Spinal cord (tissue), 10 donors: ENCODE data around the gene ATP13A1. TPM values are rescaled to one million over a fixed set of nuclear protein-coding genes. Genes with fewer than 3 reads are reported as not detected.
A peak's percentile ranks its signal among the peaks of the same experiment; 100 is the strongest.
"Not testable (repeated sequence)": the region's sequence is repeated elsewhere in the genome, so short reads cannot be mapped to it uniquely, and the experiment has no call there.

Experiments used
- DNase-seq, 6 donors: peaks; one replicate each; pipeline versions ENCODE4 v3.0.0 to v3.0.0-alpha.2; 2013 to 2015; ENCODE audit warnings: low spot score in 6 of 6, low read depth in 4 of 6
- H3K27ac ChIP-seq: one replicate; pipeline ENCODE4 v1.5.1; 2013; ENCODE audit warnings: low read depth, low read length, control low read depth
- H3K27me3 ChIP-seq: one replicate; pipeline ENCODE4 v1.6.1; 2013; ENCODE audit warnings: low read length; ENCODE audit not compliant: control insufficient read depth, insufficient read depth
- H3K36me3 ChIP-seq: one replicate; pipeline ENCODE4 v1.6.1; 2013; ENCODE audit warnings: low read length; ENCODE audit not compliant: control insufficient read depth, insufficient read depth
- H3K4me1 ChIP-seq: one replicate; pipeline ENCODE4 v1.6.1; 2013; ENCODE audit warnings: low read length; ENCODE audit not compliant: control insufficient read depth, insufficient read depth
- H3K4me3 ChIP-seq: one replicate; pipeline ENCODE4 v1.5.1; 2013; ENCODE audit warnings: low read depth, low read length, control low read depth
- H3K9me3 ChIP-seq: one replicate; pipeline ENCODE4 v1.6.1; 2013; ENCODE audit warnings: low read length; ENCODE audit not compliant: control insufficient read depth, insufficient read depth
- WGBS: methylation state at CpG from one replicate; pipeline ENCODE4 v1.1.5; 2013; ENCODE audit warnings: missing lambda C conversion rate; ENCODE audit not compliant: insufficient coverage; 5-methylcytosine and 5-hydroxymethylcytosine counted together
- polyA plus RNA-seq, 2 donors: library from polyadenylated mRNA; unstranded; fragments of 120-200 nt; gene quantifications; one replicate each; pipeline ENCODE4 v1.2.1, GENCODE V29; 2013; ENCODE audit not compliant: insufficient read length in 2 of 2
- total RNA-seq, 2 donors: library from RNA; depleted of rRNA in 1 of 2; stranded (reverse); fragments of 120-200 nt in 1 of 2; fragments of >200 nt in 1 of 2; gene quantifications; one replicate each; pipeline versions ENCODE4 v1.2.3 to v1.2.4, GENCODE V29; 2013 to 2014
- donor health status: healthy.

ATP13A1 gene
- total and polyA plus RNA-seq, 4 donors: 21.3 to 82.2 (median 50.8) TPM

DNA sequence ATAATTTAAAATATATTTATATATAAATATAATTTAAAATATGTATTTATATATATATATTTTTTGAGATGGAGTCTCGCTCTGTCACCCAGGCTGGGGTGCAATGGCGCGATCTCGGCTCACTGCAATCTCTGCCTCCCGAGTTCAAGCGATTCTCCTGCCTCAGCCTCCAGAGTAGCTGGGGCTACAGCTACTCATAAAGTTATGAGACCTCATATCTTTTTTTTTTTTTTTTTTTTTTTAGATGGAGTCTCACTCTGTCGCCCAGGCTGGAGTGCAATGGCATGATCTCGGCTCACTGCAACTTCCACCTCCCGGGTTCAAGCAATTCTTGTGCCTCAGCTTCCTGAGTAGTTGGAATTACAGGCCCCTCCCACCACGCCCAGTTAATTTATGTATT is 25.5 kb upstream of the ATP13A1 start:
- WGBS: 100% methylated on average over 1 of the region's 10 CpGs
- H3K9me3 ChIP-seq, H3K27me3 ChIP-seq, H3K4me3 ChIP-seq, H3K36me3 ChIP-seq, H3K4me1 ChIP-seq, H3K27ac ChIP-seq, DNase-seq: not testable (repeated sequence)

DNA sequence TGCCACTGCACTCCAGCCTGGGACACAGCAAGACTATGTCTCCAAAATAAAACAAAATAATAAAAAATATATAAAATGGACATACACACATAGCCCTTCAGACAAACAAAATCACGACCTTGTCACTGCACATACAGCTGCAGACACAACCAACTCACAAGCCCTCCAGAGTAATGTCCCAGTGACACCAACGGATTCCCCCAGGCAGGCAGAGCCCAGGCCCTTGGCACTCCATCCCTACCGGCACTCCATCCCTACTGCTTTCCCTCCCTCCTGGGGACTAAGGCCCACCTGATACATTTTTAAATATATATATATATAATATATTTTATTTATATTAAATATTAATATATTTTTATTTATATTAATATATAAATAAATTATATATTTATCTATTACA is 23.6 kb upstream of the ATP13A1 start:
- no CpG with 5 or more reads among the region's 3 CpGs for WGBS
- peaks cover 2% of the 10 kb centered on the region for H3K9me3 ChIP-seq
- no peak overlapping the region for H3K27ac ChIP-seq
- no peaks in the 10 kb centered on the region for H3K4me1 ChIP-seq
- peaks cover 2% of the 10 kb centered on the region for H3K36me3 ChIP-seq
- H3K4me3 ChIP-seq: no peak overlapping the region
- peak in 1 of 6 donors; percentile 22 for DNase-seq
- H3K27me3 ChIP-seq: no peaks in the 10 kb centered on the region

DNA sequence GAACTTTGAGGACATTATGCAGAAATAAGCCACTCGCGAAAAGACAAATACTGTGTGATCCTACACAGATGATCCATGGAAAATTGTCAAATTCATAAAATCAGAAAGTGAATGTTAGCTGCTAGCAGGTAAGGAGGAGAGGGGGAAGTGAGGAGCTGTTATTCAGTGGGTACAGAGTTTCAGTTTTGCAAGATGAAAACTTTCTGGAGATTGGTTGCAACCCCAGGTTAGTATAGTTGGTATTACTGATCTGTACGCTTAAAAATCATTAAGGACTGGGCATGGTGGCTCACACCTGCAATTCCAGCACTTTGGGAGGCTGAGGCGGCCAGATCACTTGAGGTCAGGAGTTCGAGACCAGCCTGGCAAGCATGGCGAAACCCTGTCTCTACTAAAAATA is 23.1 kb upstream of the ATP13A1 start:
- Histone ChIP-seq H3K27ac (no peak overlapping the region), H3K4me1 (no peaks in the 10 kb centered on the region), H3K27me3 (no peaks in the 10 kb centered on the region), H3K9me3 (peaks cover 2% of the 10 kb centered on the region), H3K36me3 (peaks cover 2% of the 10 kb centered on the region), H3K4me3 (no peak overlapping the region)
- DNase-seq: no peak
- 100% methylated on average over 3 of the region's 6 CpGs for WGBS

DNA sequence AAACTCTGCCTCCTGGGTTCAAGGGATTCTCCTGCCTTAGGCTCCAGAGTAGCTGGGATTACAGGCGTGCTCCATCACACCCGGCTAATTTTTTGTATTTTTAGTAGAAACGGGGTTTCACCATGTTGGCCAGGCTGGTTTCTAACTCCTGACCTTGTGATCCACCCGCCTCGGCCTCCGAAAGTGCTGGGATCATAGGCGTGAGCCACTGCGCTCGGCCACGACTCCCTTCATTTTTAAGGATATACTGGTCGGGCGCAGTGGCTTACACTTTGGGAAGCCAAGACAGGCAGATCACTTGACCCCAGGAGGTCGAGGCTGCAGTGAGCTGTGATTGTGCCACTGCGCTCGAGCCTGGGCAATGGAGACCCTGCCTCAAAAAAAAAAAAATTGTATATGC is 22.6 kb upstream of the ATP13A1 start:
- not testable (repeated sequence) for H3K4me1 ChIP-seq, H3K27me3 ChIP-seq, H3K4me3 ChIP-seq, H3K36me3 ChIP-seq, H3K27ac ChIP-seq, DNase-seq, H3K9me3 ChIP-seq
- WGBS: 96% methylated on average over 12 of the region's 15 CpGs

DNA sequence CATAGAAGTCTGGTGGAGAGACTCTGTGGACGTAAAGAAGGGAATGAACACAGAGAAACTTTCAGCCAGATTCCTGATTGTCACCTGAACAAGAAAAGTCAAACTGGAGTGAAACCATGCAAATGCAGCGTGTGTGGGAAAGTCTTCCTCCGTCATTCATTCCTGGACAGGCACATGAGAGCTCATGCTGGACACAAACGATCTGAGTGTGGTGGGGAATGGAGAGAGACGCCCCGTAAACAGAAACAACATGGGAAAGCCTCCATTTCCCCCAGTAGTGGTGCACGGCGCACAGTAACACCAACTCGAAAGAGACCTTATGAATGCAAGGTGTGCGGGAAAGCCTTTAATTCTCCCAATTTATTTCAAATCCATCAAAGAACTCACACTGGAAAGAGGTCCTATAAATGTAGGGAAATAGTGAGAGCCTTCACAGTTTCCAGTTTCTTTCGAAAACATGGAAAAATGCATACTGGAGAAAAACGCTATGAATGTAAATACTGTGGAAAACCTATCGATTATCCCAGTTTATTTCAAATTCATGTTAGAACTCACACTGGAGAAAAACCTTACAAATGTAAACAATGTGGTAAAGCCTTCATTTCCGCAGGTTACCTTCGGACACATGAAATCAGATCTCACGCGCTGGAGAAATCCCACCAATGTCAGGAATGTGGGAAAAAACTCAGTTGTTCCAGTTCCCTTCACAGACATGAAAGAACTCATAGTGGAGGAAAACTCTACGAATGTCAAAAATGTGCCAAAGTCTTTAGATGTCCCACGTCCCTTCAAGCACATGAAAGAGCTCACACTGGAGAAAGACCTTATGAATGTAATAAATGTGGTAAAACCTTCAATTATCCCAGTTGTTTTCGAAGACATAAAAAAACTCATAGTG is 15.9 kb upstream of the ATP13A1 start:
- Histone ChIP-seq H3K4me3 (no peak overlapping the region), H3K4me1 (no peaks in the 10 kb centered on the region), H3K27me3 (no peaks in the 10 kb centered on the region), H3K9me3 (no peaks in the 10 kb centered on the region), H3K36me3 (peaks cover 7% of the 10 kb centered on the region), H3K27ac (no peak overlapping the region)
- no peak for DNase-seq
- 93% methylated on average over 5 of the region's 20 CpGs for WGBS

DNA sequence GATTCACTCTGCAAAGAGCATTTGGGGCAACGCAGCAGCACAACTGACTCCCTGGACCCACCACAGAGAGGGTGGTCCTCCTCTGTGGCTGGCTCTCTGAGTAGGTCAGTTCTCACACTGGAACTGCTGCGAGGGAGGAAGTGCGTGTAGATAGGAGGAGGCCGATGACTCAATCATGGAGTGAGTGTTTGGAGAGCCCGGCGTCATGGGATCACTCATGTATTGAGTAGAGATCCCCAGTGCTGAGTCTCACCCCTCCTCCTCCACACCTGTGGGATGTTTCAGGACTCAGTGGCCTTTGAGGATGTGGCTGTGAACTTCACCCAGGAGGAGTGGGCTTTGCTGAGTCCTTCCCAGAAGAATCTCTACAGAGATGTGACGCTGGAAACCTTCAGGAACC is 14.1 kb upstream of the ATP13A1 start:
- WGBS: 100% methylated on average over 1 of the region's 7 CpGs
- Histone ChIP-seq H3K4me1 (no peaks in the 10 kb centered on the region), H3K27me3 (no peaks in the 10 kb centered on the region), H3K9me3 (peaks cover 2% of the 10 kb centered on the region), H3K36me3 (peaks cover 7% of the 10 kb centered on the region), H3K27ac (no peak overlapping the region), H3K4me3 (no peak overlapping the region)
- DNase-seq: no peak

DNA sequence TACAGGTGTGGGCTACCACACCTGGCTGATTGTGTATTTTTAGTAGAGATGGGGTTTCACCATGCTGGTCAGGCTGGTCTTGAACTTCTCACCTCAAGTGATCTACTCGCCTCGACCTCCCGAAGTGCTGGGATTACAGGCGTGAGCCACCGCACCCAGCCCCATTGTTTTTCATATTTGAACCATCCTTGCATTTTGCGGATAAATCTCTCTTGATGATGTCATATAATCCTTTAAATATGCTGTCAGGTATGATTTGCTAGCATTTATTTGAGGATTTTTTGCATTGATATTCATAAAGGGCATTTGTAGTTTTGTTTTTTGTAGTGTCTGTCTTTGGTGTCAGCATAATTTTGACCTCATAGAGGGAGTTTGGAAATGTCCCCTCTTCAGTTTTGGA is 10.8 kb upstream of the ATP13A1 start:
- H3K4me1 ChIP-seq: peaks cover 7% of the 10 kb centered on the region
- H3K4me3 ChIP-seq: no peak overlapping the region
- no peaks in the 10 kb centered on the region for H3K36me3 ChIP-seq
- WGBS: 100% methylated on average over 1 of the region's 6 CpGs
- H3K27ac ChIP-seq: no peak overlapping the region
- no peaks in the 10 kb centered on the region for H3K27me3 ChIP-seq
- H3K9me3 ChIP-seq: peaks cover 2% of the 10 kb centered on the region
- no peak for DNase-seq

DNA sequence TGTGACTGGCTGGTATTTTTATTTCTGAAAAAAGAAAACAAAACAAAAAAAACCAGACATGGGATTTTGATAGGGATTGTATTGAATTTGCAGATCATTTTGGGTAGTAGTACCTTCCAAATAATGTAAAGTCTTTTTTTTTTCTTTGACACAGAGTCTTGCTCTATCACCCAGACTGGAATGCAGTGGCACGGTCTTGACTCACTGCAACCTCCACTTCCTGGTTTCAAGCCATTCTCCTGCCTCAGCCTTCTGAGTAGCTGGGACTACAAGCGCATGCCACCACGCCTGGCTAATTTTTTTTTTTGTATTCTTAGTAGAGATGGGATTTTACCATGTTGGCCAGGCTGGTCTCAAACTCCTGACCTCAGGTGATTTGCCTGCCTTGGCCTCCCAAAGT is 9.3 kb upstream of the ATP13A1 start:
- no peaks in the 10 kb centered on the region for H3K27me3 ChIP-seq

DNA sequence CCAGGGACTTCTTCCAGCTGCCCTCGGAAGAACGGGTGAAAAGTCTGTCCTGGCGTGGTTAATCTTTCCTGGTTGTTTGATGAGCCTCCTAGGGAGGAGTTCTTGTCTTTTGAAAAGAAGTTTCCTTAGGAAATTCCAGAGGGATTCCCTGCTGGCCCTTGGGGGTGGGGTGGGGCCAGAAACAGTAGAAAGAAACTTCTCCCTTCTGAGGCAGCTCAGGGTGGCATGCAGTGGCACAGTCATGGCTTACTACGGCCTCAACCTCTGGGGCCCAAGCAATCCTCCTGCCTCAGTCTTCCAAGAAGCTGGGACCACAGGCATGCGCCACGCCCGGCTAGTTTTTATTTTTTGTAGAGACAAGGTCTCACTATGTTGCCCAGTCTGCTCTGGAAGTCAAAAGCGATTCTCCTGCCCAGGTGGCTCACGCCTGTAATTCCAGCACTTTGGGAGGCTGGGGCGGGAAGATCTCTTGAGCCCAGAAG is 6.6 kb upstream of the ATP13A1 start:
- Histone ChIP-seq H3K4me1 (peaks cover 17% of the 10 kb centered on the region), H3K27me3 (no peaks in the 10 kb centered on the region), H3K4me3 (no peak overlapping the region), H3K9me3 (peaks cover 2% of the 10 kb centered on the region), H3K36me3 (no peaks in the 10 kb centered on the region), H3K27ac (no peak overlapping the region)
- DNase-seq: no peak
- 66% methylated on average over 10 of the region's 10 CpGs for WGBS

More for the DNA sequence above, 9.3 kb upstream of the ATP13A1 start:
- H3K4me3 ChIP-seq: no peak overlapping the region
- WGBS: no CpG with 5 or more reads among the region's 3 CpGs
- H3K9me3 ChIP-seq: peaks cover 2% of the 10 kb centered on the region
- peaks cover 17% of the 10 kb centered on the region for H3K4me1 ChIP-seq
- DNase-seq: no peak
- H3K36me3 ChIP-seq: no peaks in the 10 kb centered on the region
- no peak overlapping the region for H3K27ac ChIP-seq
